ENCODE data around the gene INHBE.

The INHBE gene

GRCh38 chr12:57461917-57462250, 6.8 kb downstream of the INHBE start:
- no peak for DNase-seq

- DNase-seq = peak; percentile 97
Observed at GRCh38 chr12:57462251-57462911, 7.3 kb downstream of the INHBE start.

- no peak for DNase-seq
Observed at GRCh38 chr12:57462912-57463253, 7.8 kb downstream of the INHBE start.

- no peak for DNase-seq
Observed at GRCh38 chr12:57464569-57464968, 9.5 kb downstream of the INHBE start.

GRCh38 chr12:57465030-57465746, 10.1 kb downstream of the INHBE start:
- DNase-seq = no peak

- DNase-seq = no peak
Observed at GRCh38 chr12:57465747-57466505, 10.8 kb downstream of the INHBE start.

GRCh38 chr12:57467212-57467874, 12.2 kb downstream of the INHBE start:
- no peak for DNase-seq

GRCh38 chr12:57467915-57468314, 12.8 kb downstream of the INHBE start:
- no peak for DNase-seq

GRCh38 chr12:57469296-57470164, 14.4 kb downstream of the INHBE start:
- DNase-seq = no peak

GRCh38 chr12:57470286-57470969, 15.3 kb downstream of the INHBE start:
- DNase-seq = no peak

- no peak for DNase-seq
Observed at GRCh38 chr12:57470970-57471656, 16.0 kb downstream of the INHBE start.

- DNase-seq = no peak
Observed at GRCh38 chr12:57471661-57472060, 16.6 kb downstream of the INHBE start.

- DNase-seq = no peak
Observed at GRCh38 chr12:57472391-57472790, 17.3 kb downstream of the INHBE start.

- no peak for DNase-seq
Observed at GRCh38 chr12:57473392-57473791, 18.3 kb downstream of the INHBE start.

GRCh38 chr12:57473886-57474285, 18.8 kb downstream of the INHBE start:
- no peak for DNase-seq

- DNase-seq = no peak
Observed at GRCh38 chr12:57474430-57474829, 19.3 kb downstream of the INHBE start.

GRCh38 chr12:57474862-57475261, 19.8 kb downstream of the INHBE start:
- no peak for DNase-seq

GRCh38 chr12:57475271-57476161, 20.4 kb downstream of the INHBE start:
- no peak for DNase-seq

GRCh38 chr12:57476162-57476992, 21.3 kb downstream of the INHBE start:
- no peak for DNase-seq

All from NCI-H510A treated with DMSO at 0.1 percent for 48 hours (cell line).